ENCODE data around the gene M1AP.
"Not testable (repeated sequence)": the region's sequence is repeated elsewhere in the genome, so short reads cannot be mapped to it uniquely, and the experiment has no call there.

M1AP gene

DNA sequence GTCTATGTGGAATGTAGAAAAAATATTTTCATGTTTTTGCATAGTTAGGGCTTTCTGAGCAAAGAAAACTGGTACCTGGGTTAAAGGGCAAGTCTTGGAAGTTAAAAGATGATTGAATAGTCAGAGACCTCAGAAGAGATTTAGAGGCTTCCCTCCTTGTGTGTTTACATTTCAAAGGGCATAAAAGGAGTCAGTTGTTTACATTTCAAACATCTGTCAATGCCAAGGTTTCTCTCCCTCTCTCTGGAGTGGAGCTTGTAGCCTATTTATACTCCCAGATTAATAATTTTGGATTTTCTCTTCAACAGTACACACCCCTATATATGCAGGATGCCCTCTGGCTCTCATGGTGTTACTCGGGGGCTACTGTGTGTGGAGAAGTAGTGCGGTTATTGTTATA, 8.6 kb downstream of the M1AP start:
- Mint-ChIP-seq H3K4me3 (no peak overlapping the region), H3K9me3 (no peaks in the 10 kb centered on the region), H3K4me1 (ENCODE audit: low read depth in 2 of 2) (no peaks in the 10 kb centered on the region), H3K36me3 (ENCODE audit: insufficient read depth) (no peaks in the 10 kb centered on the region), H3K27me3 (peaks cover 42 to 47% of the 10 kb centered on the region in 2 donors), H3K27ac (no peak overlapping the region)
- DNase-seq (no peak), ATAC-seq (replicated peaks) (no peak)

DNA sequence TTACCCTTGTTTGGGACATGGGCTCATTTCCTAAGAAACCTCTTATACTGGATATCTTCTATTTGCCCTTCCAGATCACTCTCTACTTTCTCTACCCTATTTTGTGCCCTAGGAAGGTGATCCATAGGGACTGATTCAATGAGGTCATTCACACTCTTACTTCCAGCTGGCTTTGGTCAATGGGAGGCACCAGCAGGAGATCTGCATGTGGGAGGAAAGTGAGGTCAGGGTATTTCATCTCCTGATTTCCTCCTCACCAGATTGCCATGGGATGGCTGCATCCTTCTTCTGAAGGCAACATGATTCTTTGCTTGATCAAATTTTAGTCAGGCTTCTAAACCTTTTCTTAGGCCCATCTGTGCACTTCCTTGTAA, 15.2 kb downstream of the M1AP start:
- H3K27me3 Mint-ChIP-seq = peaks cover 16 to 22% of the 10 kb centered on the region in 2 donors
- no peak for ATAC-seq (replicated peaks)
- no peaks in the 10 kb centered on the region for H3K9me3 Mint-ChIP-seq
- no peaks in the 10 kb centered on the region for H3K4me1 Mint-ChIP-seq (ENCODE audit: low read depth in 2 of 2)
- H3K4me3 Mint-ChIP-seq = no peak overlapping the region
- no peaks in the 10 kb centered on the region for H3K36me3 Mint-ChIP-seq (ENCODE audit: insufficient read depth)
- no peak for DNase-seq
- H3K27ac Mint-ChIP-seq = no peak overlapping the region

DNA sequence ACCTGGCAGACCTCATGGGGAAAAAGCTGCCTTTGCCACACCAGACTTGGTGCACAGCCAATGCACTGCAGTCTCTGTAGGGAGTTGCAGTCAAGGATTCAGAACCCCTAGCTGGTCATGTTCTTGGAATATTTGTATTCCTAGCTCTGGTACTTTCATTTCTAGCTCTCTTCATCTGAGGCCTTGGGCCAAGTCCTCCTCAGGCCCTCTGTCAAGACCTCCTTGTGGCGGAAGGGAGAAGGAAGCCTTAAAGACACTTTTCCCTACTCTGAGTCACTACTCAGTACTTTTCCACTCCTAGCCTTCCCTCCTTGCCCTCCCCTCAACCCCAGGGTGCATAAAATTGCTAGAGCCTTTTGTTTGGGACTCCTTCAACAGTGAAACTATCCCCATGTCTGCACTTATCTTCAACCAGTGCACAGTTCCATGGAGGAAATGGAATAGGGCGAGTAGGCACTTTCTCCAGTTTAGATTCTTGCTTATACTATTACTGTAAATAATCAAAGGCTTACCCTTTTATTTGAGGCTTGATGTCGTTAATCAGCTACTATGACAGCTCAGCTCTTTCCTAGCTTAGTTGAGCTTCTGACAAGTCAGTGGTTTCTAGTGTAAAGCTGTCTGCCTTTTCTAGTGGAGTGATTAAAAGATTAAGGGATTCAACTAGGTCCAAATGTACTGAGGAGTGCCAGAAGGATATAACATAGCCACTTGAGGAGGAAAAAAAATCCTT, 15.8 kb downstream of the M1AP start:
- Mint-ChIP-seq H3K9me3 (no peaks in the 10 kb centered on the region), H3K27me3 (peaks cover 16 to 21% of the 10 kb centered on the region in 2 donors), H3K36me3 (ENCODE audit: insufficient read depth) (no peaks in the 10 kb centered on the region), H3K4me3 (no peak overlapping the region), H3K4me1 (ENCODE audit: low read depth in 2 of 2) (no peaks in the 10 kb centered on the region), H3K27ac (no peak overlapping the region)
- ATAC-seq (replicated peaks) (no peak), DNase-seq (no peak)

DNA sequence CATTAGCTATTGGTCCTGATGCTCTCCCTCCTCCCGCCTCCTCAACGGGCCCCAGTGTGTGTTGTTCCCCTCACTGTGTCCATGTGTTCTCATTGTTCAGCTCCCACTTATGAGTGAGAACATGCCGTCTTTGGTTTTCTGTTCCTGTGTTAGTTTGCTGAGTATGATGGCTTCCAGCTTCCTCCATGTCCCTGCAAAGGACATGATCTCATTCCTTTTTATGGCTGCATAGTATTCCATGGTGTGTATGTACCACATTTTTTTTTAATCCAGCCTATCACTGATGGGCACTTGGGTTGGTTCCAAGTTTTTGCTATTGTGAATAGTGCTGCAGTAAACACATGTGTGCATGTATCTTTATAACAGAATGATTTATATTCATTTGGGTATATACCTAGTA, 17.7 kb downstream of the M1AP start:
- not testable (repeated sequence) for DNase-seq; H3K9me3 Mint-ChIP-seq; H3K36me3 Mint-ChIP-seq (ENCODE audit: insufficient read depth); H3K27ac Mint-ChIP-seq; H3K4me3 Mint-ChIP-seq; ATAC-seq (replicated peaks); H3K4me1 Mint-ChIP-seq (ENCODE audit: low read depth in 2 of 2)
- peaks cover 5 to 12% of the 10 kb centered on the region in 2 donors for H3K27me3 Mint-ChIP-seq

DNA sequence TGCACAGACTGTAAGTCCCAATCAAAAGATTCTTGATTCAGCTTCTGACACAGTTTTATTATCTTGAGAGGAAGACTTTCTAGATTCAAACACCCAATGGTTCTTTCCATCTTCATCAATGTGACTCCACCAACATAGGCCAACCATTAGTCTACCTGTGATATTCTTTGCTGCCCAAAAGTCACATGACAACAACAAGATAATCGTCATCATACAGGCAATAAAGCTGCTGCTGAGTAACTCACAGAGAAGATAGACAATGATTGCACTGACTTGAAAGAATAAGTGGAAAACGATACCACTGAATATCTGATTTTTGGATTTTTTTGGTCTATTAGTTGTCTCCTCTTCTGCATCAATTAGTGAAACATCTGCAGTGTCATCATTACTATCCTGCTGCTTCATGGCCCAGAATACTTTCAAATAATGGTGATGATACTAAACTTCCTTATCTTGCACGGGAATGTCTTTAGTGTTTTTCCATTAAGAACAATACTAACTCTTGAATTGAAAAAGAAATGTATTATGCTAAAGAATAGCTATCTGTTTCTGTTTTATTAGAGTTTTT, 19.5 kb downstream of the M1AP start:
- Mint-ChIP-seq H3K9me3 (no peaks in the 10 kb centered on the region), H3K27me3 (peaks cover 5 to 12% of the 10 kb centered on the region in 2 donors), H3K27ac (no peak overlapping the region), H3K4me1 (ENCODE audit: low read depth in 2 of 2) (no peaks in the 10 kb centered on the region), H3K4me3 (no peak overlapping the region), H3K36me3 (ENCODE audit: insufficient read depth) (no peaks in the 10 kb centered on the region)
- no peak for DNase-seq
- ATAC-seq (replicated peaks) = no peak

DNA sequence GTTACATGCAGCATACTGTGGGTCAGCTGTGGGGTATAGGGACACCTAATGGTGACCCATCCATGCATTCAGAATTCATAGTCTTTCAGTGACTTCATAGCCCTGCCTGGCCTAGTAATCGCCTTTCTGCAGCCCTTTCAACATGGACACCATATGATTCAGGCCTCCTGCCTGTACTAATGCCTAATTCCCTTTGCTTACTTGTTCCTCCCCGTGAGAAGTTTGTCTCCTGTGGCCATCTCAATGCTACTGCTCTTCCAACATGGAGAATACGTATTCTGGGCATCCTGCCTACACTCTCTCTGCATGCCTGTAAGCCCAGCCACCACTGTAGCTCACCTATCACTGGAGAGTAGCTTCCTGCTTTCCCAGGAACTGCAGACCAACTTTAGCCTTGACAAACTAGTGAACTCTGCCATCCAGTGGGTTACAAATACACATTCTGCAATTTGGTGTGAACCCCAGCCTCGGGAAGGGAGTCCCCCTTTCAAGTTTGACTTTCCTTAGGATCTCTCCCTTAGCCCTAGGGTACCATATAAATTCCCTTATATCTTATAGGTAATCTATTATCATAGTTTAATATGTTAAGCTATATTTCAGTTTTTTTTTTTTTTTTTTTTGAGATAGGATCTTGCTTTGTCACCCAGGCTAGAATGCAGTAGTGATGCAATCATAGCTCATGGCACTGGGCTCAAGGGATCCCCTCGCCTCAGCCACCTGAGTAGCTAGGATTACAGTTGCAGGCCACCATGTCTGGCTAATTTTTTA, 22.3 kb downstream of the M1AP start:
- H3K36me3 Mint-ChIP-seq (ENCODE audit: insufficient read depth) = no peaks in the 10 kb centered on the region
- peaks cover 5 to 12% of the 10 kb centered on the region in 2 donors for H3K27me3 Mint-ChIP-seq
- no peak overlapping the region for H3K27ac Mint-ChIP-seq
- no peak overlapping the region for H3K4me3 Mint-ChIP-seq
- H3K9me3 Mint-ChIP-seq = no peaks in the 10 kb centered on the region
- ATAC-seq (replicated peaks) = no peak
- DNase-seq = no peak
- no peaks in the 10 kb centered on the region for H3K4me1 Mint-ChIP-seq (ENCODE audit: low read depth in 2 of 2)

DNA sequence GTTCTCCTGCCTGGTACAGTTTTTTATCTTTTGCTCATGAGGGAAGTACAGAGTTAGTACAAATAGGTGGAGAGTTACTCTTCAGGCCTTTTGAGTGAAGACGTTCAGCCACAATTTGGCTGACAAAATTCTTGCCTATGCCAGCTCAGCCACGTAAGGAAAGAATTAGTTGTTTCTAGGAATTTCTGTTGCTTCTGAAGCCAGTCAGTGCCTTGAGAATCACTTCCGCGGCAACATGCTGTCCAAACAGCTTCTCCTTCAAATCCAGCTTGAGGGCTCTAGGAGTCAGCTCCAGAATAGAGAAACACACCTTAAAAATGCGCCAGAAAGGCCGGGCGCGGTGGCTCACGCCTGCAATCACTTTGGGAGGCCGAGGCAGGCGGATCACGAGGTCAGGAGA, 27.5 kb downstream of the M1AP start:
- DNase-seq (no peak), ATAC-seq (replicated peaks) (no peak)
- Mint-ChIP-seq H3K4me1 (ENCODE audit: low read depth in 2 of 2) (no peaks in the 10 kb centered on the region), H3K4me3 (no peak overlapping the region), H3K27ac (no peak overlapping the region), H3K36me3 (ENCODE audit: insufficient read depth) (no peaks in the 10 kb centered on the region), H3K27me3 (peaks cover 13 to 39% of the 10 kb centered on the region in 2 donors), H3K9me3 (no peaks in the 10 kb centered on the region)

DNA sequence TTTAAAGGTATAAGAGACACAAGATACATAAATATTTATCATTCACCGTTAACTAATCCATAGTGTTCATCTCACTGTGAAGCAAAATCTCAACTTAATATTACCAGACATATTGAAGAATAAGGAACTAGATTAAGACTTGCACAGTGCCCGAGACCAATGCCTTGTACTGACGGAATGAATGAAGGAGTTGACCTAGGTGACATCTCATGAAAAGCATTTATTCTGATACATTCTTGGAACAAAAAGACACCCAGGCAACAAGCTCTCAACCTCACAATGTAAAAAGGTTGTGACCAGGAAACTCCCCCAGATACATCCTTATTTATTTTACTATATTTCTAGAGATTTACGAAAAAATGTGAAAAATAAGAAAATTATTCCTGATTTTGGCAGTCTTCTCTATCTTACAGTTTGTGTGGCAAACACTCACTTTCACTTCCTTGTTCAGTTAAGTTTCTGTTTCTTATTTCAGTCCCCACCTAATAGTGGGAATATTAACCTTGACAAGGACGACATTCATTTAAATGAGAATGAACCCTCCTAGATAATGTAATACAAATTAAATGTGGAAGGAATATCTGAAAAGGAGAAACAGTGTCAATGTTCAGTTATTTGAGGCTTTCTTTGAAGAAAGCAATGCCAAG, 28.4 kb downstream of the M1AP start:
- no peak overlapping the region for H3K4me3 Mint-ChIP-seq
- H3K36me3 Mint-ChIP-seq (ENCODE audit: insufficient read depth) = no peaks in the 10 kb centered on the region
- ATAC-seq (replicated peaks) (no peak), DNase-seq (no peak)
- no peaks in the 10 kb centered on the region for H3K9me3 Mint-ChIP-seq
- H3K27ac Mint-ChIP-seq = no peak overlapping the region
- no peaks in the 10 kb centered on the region for H3K4me1 Mint-ChIP-seq (ENCODE audit: low read depth in 2 of 2)
- peaks cover 21 to 48% of the 10 kb centered on the region in 2 donors for H3K27me3 Mint-ChIP-seq

DNA sequence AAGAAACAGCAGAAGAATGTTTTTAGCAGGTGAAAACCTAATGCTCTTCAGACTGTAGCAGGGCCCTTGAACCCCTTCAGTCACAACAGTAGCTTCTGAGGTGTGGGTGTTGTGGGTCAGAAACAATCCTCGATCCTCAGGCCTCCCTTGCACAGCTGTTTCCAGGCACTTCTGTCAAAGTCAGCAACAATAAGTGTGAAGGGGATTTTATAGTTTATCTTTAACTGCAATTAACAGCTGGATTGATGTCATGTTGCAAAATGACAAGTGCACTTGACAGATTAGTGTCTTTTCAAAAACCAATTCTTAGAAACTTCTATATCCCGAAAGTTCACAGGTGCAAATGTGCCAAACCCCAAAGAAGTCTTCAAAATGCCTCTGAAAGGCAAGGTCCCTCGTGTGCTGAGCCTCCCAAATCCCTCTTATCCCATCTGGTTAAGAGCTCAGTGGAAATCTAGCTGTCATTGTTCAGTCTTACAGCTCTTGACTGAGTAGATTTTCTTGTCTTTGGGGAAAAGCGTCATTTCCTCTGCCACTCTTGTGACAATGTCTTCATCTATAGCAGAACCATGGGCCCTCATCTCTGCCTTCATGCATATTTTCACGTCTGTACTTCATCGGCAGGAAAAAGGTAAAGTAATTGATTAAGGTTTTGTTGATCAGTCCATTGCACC, 29.6 kb downstream of the M1AP start:
- Mint-ChIP-seq H3K4me3 (no peak overlapping the region), H3K4me1 (ENCODE audit: low read depth in 2 of 2) (no peaks in the 10 kb centered on the region), H3K27me3 (peaks cover 34 to 60% of the 10 kb centered on the region in 2 donors), H3K36me3 (ENCODE audit: insufficient read depth) (no peaks in the 10 kb centered on the region), H3K9me3 (no peaks in the 10 kb centered on the region), H3K27ac (no peak overlapping the region)
- ATAC-seq (replicated peaks) = no peak
- no peak for DNase-seq

DNA sequence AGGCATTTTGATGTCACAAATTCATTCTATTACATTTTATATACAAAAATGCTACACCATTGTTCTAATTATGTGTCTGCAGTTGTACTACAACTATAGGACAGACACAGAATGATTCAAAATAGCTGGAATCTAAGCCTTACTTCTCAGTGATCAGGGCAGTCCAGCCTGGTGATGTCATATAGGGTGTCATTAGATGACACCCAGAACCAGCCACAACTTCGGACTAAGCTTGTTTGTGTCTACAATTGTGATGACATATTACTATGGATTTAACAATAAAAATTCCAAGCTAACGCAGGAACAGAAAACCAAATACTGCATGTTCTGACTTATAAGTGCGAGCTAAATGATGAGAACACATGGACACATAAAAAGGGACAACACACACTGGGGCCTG, 31.0 kb downstream of the M1AP start:
- no peak overlapping the region for H3K4me3 Mint-ChIP-seq
- H3K4me1 Mint-ChIP-seq (ENCODE audit: low read depth in 2 of 2) = no peaks in the 10 kb centered on the region
- ATAC-seq (replicated peaks) (no peak), DNase-seq (no peak)
- peaks cover 45 to 75% of the 10 kb centered on the region in 2 donors for H3K27me3 Mint-ChIP-seq
- H3K36me3 Mint-ChIP-seq (ENCODE audit: insufficient read depth) = no peaks in the 10 kb centered on the region
- no peaks in the 10 kb centered on the region for H3K9me3 Mint-ChIP-seq
- no peak overlapping the region for H3K27ac Mint-ChIP-seq

DNA sequence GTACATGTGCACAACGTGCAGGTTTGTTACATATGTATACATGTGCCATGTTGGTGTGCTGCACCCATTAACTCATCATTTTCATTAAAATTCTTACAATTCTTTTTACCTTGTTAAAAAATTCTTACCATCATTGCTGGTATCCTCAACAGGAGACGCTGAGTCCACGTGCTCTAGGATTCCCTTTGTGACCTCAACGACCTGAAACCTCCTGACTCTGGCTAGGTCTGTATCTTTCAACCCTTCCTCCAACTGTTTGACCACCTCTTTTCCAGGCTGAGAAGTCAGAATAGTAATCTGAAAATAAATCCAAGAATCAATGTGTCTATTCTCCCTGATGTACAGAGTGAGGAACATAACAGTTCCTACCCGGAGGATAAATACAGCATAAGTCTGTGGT, 41.2 kb downstream of the M1AP start:
- H3K36me3 Mint-ChIP-seq (ENCODE audit: insufficient read depth) = no peaks in the 10 kb centered on the region
- no peak overlapping the region for H3K4me3 Mint-ChIP-seq

DNA sequence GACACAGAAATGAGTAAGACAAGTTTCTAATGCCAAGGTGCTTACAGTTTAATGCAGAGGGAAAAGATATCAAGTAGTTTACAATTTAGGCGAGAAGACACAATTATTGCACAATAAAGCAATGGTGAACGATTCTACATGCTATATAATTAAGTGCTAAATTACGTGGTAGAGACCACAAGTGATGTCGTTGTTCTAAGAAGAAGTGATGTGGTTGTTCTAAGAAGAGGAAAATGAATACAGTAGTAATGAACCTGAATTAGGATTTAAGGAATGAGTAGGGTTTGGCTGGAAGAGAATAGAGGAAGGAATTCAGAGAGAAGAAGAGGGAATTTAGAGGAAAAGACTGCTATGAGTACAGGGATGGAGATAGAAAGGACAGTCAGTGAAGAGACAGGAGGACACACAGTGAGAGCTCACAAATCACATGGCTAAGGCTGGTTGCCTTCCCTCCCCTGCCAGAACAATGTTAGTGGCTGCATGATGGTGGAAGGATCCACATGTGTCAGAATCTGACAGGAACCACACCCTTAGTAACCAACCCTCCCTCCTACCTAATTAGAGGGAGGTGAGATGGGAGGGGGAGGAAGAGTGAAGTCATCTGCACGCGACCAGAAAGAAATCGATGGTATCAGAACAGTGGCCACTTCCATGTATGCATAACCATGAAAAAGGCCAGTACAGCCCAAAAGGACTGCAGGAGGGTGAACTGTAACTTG, 44.7 kb downstream of the M1AP start:
- H3K27ac Mint-ChIP-seq = no peak overlapping the region

More for the DNA sequence above, 41.2 kb downstream of the M1AP start:
- DNase-seq = no peak
- no peak for ATAC-seq (replicated peaks)
- Mint-ChIP-seq H3K27me3 (peaks cover 33 to 69% of the 10 kb centered on the region in 2 donors), H3K4me1 (ENCODE audit: low read depth in 2 of 2) (peaks cover 4 to 6% of the 10 kb centered on the region in 2 donors), H3K9me3 (no peaks in the 10 kb centered on the region), H3K27ac (no peak overlapping the region)

More for the DNA sequence above, 44.7 kb downstream of the M1AP start:
- H3K4me3 Mint-ChIP-seq = no peak overlapping the region
- no peaks in the 10 kb centered on the region for H3K36me3 Mint-ChIP-seq (ENCODE audit: insufficient read depth)
- no peak for ATAC-seq (replicated peaks)
- peaks cover 21 to 35% of the 10 kb centered on the region in 2 donors for H3K27me3 Mint-ChIP-seq
- H3K9me3 Mint-ChIP-seq = no peaks in the 10 kb centered on the region
- peaks cover 4 to 6% of the 10 kb centered on the region in 2 donors for H3K4me1 Mint-ChIP-seq (ENCODE audit: low read depth in 2 of 2)
- DNase-seq = no peak

Measured in effector memory CD8-positive, alpha-beta T cell (primary cell).